ENCODE measurements around the gene TWNK. TPM values are rescaled to one million over a fixed set of nuclear protein-coding genes. Genes with fewer than 3 reads are reported as not detected.

TWNK gene
- 5.5 TPM for total RNA-seq

GRCh38 chr10:100986952-100987684 is at the start of gene TWNK, which contains the start of gene MRPL43:
TWNK (plus strand) TSS chr10:100987543; CDS start chr10:100988211, 668 bp downstream.
MRPL43 (minus strand) TSS chr10:100987497; CDS start chr10:100987443, 54 bp downstream.

DNA sequence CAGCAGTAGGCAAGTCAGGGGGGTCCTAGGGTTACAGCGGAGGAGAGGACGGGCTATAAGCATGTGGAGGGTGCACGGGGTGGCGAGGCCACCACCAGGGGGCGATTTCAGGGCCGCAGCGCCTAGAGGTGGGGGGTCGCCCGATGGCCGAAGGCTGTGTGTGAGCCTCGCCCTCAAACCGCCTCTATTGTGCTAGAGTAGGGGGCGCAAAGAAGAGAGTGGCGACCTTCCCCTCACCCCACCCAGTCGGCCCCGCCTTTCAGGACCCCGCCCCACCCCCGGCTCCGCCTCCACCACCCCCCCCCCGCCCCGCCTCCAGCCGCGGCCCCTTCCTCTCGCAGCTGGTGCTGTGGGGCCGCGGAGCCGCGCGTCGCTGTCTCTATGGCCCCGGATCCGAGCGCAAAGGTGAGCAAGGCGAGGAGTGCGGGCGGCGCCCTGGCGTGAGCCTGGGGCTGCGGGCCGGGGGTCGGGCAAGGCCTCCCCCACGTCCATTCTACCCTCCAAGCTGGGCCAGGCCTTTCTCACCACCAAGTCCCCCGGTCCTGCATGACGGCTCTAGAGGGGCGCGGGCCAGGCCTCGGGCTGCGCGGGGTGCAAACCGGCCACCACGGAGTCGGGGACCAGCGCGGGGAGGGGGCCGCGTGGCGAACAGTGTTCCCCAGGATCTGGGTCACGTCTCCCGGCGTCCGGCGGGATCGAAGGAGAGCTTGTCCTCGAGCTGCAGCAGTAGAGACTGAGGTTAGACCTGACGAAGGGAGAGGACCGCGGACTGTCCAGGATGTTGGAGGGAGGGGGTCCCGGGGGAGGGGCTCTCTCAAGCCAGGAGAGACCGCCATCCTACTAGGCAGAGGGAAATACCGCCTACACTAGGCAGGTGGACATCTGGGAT is 17.9 kb upstream of the TWNK start, which contains the start of gene SEMA4G:
Gene SEMA4G (plus strand): TSS at position 318 of the 889 bp plus-strand sequence. CDS start 3,409 bp downstream, outside the sequence.

DNA sequence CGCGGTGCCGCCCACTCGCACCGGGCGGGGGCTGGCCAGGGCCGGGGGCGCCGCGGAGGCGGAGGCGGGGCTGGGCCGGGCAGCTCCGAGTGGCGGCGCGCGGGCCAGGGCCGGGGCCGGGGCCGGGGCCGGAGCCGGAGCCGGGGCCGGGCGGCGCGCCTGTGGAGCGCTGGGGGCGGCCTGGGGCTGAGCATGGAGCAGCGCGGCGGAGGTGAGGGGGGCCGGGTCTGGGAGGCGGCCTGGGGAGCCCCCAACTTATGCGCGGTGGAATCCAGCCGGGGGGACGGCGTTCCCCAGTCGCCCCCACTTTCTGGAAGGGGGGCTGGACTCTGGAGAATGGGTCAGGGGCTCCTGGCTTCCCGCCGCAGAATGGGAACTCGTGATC is 12.4 kb downstream of the TWNK start, which contains the start of gene LZTS2:
Gene LZTS2 (plus strand): TSS at position 67 of the 385 bp plus-strand sequence. CDS start 2,731 bp downstream, outside the sequence.

DNA sequence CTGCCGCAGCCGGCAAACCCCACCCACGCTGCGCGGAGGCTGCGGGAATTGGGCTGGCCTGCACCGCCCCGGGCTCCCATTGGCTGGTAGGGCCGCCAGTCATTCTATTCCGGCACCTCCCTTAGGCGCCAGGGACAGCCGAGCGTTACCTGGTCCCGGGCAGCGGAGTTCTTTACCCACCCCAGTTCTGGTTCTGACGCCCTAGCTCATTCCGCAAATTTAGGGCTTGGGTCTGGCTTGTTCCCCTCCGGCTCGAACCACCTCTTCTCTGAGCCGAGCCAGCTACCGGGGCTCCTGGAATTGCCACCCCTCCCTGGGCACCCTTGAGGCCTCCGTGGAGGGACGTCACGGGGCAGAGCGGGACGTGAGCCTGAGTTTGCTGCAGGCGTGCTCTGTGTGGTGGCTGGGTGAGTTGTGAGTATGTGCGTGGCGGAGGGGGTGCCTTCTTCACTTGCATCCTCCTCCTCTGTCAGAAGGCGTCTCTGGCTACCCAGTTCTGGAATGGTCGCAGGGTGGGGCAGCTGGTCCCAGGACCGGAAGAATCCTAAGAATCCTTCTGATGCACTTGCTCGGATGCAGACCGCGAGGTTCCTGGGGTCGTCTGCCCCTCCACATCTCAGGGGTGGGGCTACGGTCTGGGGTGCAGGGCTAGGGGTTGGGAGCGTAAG is 43.9 kb downstream of the TWNK start, which contains the start of the genes PDZD7 and SFXN3:
Gene PDZD7 (minus strand): TSS at position 2 of the 668 bp plus-strand sequence. CDS start 910 bp downstream, outside the sequence.
Gene SFXN3 (plus strand): TSS at position 107 of the 668 bp plus-strand sequence. CDS start 3,461 bp downstream, outside the sequence.

Small RNA genes within 50 kb of the gene (small RNA-seq; reads per million reads assigned to genes)
- not detected for gene MIR608

Other genes starting within 250 kb of the TWNK start
- gene PAX2, start 242.0 kb upstream of the TWNK start, total RNA-seq, result not detected
- gene SLF2, start 74.6 kb upstream of the TWNK start, total RNA-seq, result 54.0 TPM
- 17.5 TPM for gene SEMA4G, start 18.0 kb upstream of the TWNK start, total RNA-seq
- gene MRPL43, start within 50 bp of the TWNK start, total RNA-seq, result 39.0 TPM
- 18.5 TPM for gene LZTS2, start 12.3 kb downstream of the TWNK start, total RNA-seq
- 7.2 TPM for gene PDZD7, start 43.6 kb downstream of the TWNK start, total RNA-seq
- 37.4 TPM for gene SFXN3, start 43.7 kb downstream of the TWNK start, total RNA-seq
- 1.2 TPM for gene KAZALD1, start 74.4 kb downstream of the TWNK start, total RNA-seq
- gene TLX1, start 143.8 kb downstream of the TWNK start, total RNA-seq, result not detected
- gene LBX1, start 241.9 kb downstream of the TWNK start, total RNA-seq, result not detected